Measurements from ENCODE around the gene CDC26. TPM values are rescaled to one million over a fixed set of nuclear protein-coding genes. Genes with fewer than 3 reads are reported as not detected.

Gene CDC26
- total and polyA plus RNA-seq, 3 experiments from 2014 or later = 51.1 to 171 (median 56.5) TPM

- H3K9me3 Mint-ChIP-seq = no peaks in the 10 kb centered on the region
Observed at GRCh38 chr9:113281356-113281755, 6.0 kb upstream of the CDC26 start.

GRCh38 chr9:113278840-113279239 lies 3.5 kb upstream of the CDC26 start:
- H3K27me3 ChIP-seq (ENCODE audit: insufficient read depth, low read length, poor library complexity, severe bottlenecking) = no peaks in the 10 kb centered on the region
- H3K9me3 Mint-ChIP-seq = no peaks in the 10 kb centered on the region
- ChIA-PET POLR2A (no interaction called here), CTCF (no interaction called here)
- no peak for DNase-seq
- no peaks in the 10 kb centered on the region for H3K9me3 ChIP-seq (ENCODE audit: low read length)
- H3K4me3 Mint-ChIP-seq = no peak overlapping the region
- no peak overlapping the region for H3K27ac ChIP-seq (ENCODE audit: low read depth, low read length)
- peaks cover 13 to 62% (median 25%) of the 10 kb centered on the region in 3 donors for H3K36me3 Mint-ChIP-seq
- H3K36me3 ChIP-seq (ENCODE audit: insufficient read depth, low read length) = peaks cover 49% of the 10 kb centered on the region
- peaks cover 23% of the 10 kb centered on the region for H3K4me1 ChIP-seq (ENCODE audit: insufficient read depth, low read length)
- H3K27me3 Mint-ChIP-seq = no peaks in the 10 kb centered on the region
- no peak overlapping the region for H3K4me3 ChIP-seq (ENCODE audit: low read length)
- peaks cover 29 to 35% (median 32%) of the 10 kb centered on the region in 3 donors for H3K4me1 Mint-ChIP-seq
- H3K27ac Mint-ChIP-seq = peak overlapping the region in 6 of 8 donors; percentile 2 to 67 (median 35)

More at GRCh38 chr9:113281356-113281755, 6.0 kb upstream of the CDC26 start:
- Histone ChIP-seq H3K4me3 (ENCODE audit: low read length) (no peak overlapping the region), H3K27me3 (ENCODE audit: insufficient read depth, low read length, poor library complexity, severe bottlenecking) (no peaks in the 10 kb centered on the region), H3K9me3 (ENCODE audit: low read length) (no peaks in the 10 kb centered on the region), H3K4me1 (ENCODE audit: insufficient read depth, low read length) (peaks cover 6% of the 10 kb centered on the region), H3K27ac (ENCODE audit: low read depth, low read length) (no peak overlapping the region), H3K36me3 (ENCODE audit: insufficient read depth, low read length) (peaks cover 68% of the 10 kb centered on the region)
- H3K27ac Mint-ChIP-seq = peak overlapping the region in 6 of 8 donors; percentile 16 to 68 (median 54)
- H3K27me3 Mint-ChIP-seq = no peaks in the 10 kb centered on the region
- DNase-seq = no peak
- H3K4me1 Mint-ChIP-seq = peaks cover 23 to 35% (median 32%) of the 10 kb centered on the region in 3 donors
- CTCF ChIA-PET = interaction anchor here (1.0 kb wide), 1 partner anchor 9 kb away, joined by 3 read pairs; no protein-coding TSS in a partner anchor
- POLR2A ChIA-PET = no interaction called here
- H3K4me3 Mint-ChIP-seq = peak overlapping the region in 1 of 7 donors; percentile 31
- H3K36me3 Mint-ChIP-seq = peaks cover 21 to 78% (median 35%) of the 10 kb centered on the region in 3 donors

DNA sequence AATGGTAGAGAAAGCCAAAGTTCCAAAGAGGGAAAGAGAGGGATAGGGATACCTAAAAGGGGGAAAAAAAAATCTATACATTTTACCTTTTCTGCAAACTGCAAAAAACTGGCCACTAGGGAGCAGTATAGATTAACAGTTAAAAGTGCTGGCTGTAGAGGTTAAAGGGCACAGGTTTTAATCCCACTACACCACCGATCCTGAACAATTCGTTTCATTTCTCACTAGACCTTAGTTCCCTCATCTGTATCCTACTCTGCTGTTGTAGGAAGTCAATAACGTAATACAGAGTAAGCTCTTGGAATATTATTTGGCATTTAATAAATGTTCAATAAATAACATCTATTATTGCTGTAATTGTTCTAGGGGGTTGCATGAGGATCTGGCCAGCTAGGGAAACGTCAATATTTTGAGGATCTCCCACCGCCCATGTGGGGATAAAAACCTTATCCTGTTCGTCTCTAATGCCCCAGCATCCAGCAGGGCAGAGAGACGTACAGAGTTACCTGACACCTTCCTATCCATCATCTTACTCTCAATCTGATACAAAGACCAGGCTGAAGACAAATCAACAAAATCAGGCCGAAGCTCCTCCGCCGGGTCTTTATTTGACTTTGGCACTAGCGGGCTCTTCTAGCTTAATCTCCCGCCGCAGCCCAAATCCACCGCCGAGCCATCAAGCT lies 757 bp downstream of the CDC26 start:
- H3K9me3 Mint-ChIP-seq = no peaks in the 10 kb centered on the region
- H3K27me3 Mint-ChIP-seq = no peaks in the 10 kb centered on the region
- peak overlapping the region; percentile 95 for H3K27ac ChIP-seq (ENCODE audit: low read depth, low read length)
- POLR2A ChIA-PET = interaction anchor here (0.5 to 1.7 kb wide), 4 partner anchors 54 to 1656 kb away, joined by 3 to 15 read pairs (median 5); partner anchors contain the start of genes C9orf43, FKBP15, POLE3 and SLC31A1
- H3K36me3 Mint-ChIP-seq = peaks cover 6 to 57% (median 17%) of the 10 kb centered on the region in 3 donors
- H3K27me3 ChIP-seq (ENCODE audit: insufficient read depth, low read length, poor library complexity, severe bottlenecking) = no peaks in the 10 kb centered on the region
- peak in 3 of 5 donors; percentile 18 to 63 (median 55) for DNase-seq
- peak overlapping the region; percentile 92 for H3K4me3 ChIP-seq (ENCODE audit: low read length)
- H3K4me1 Mint-ChIP-seq = peaks cover 25 to 36% (median 34%) of the 10 kb centered on the region in 3 donors
- peaks cover 44% of the 10 kb centered on the region for H3K36me3 ChIP-seq (ENCODE audit: insufficient read depth, low read length)
- no peaks in the 10 kb centered on the region for H3K9me3 ChIP-seq (ENCODE audit: low read length)
- CTCF ChIA-PET = interaction anchor here (0.6 to 5.1 kb wide), 24 partner anchors 8 to 382 kb away, joined by 3 to 67 read pairs (median 4); partner anchors contain the start of genes ALAD, C9orf43, FKBP15 and HDHD3
- H3K4me1 ChIP-seq (ENCODE audit: insufficient read depth, low read length) = peaks cover 23% of the 10 kb centered on the region
- H3K27ac Mint-ChIP-seq = no peak overlapping the region
- H3K4me3 Mint-ChIP-seq = no peak overlapping the region

GRCh38 chr9:113269871-113270270 lies 5.5 kb downstream of the CDC26 start:
- Histone ChIP-seq H3K4me3 (ENCODE audit: low read length) (no peak overlapping the region), H3K4me1 (ENCODE audit: insufficient read depth, low read length) (peaks cover 15% of the 10 kb centered on the region), H3K36me3 (ENCODE audit: insufficient read depth, low read length) (peaks cover 37% of the 10 kb centered on the region), H3K9me3 (ENCODE audit: low read length) (no peaks in the 10 kb centered on the region), H3K27me3 (ENCODE audit: insufficient read depth, low read length, poor library complexity, severe bottlenecking) (no peaks in the 10 kb centered on the region), H3K27ac (ENCODE audit: low read depth, low read length) (no peak overlapping the region)
- no peak for DNase-seq
- H3K4me3 Mint-ChIP-seq = no peak overlapping the region
- ChIA-PET POLR2A (no interaction called here), CTCF (interaction anchor here (0.7 to 1.7 kb wide), 2 partner anchors 176 to 386 kb away, joined by 3 to 6 read pairs; no protein-coding TSS in a partner anchor)
- H3K27me3 Mint-ChIP-seq = no peaks in the 10 kb centered on the region
- H3K36me3 Mint-ChIP-seq = peaks cover 4 to 75% (median 20%) of the 10 kb centered on the region in 3 donors
- no peaks in the 10 kb centered on the region for H3K9me3 Mint-ChIP-seq
- H3K4me1 Mint-ChIP-seq = peaks cover 19 to 26% (median 21%) of the 10 kb centered on the region in 3 donors
- peak overlapping the region in 4 of 8 donors; percentile 2 to 58 (median 49) for H3K27ac Mint-ChIP-seq

- DNase-seq = no peak
- Histone ChIP-seq H3K27me3 (ENCODE audit: insufficient read depth, low read length, poor library complexity, severe bottlenecking) (no peaks in the 10 kb centered on the region), H3K27ac (ENCODE audit: low read depth, low read length) (no peak overlapping the region), H3K36me3 (ENCODE audit: insufficient read depth, low read length) (peaks cover 37% of the 10 kb centered on the region), H3K4me1 (ENCODE audit: insufficient read depth, low read length) (peaks cover 10% of the 10 kb centered on the region), H3K9me3 (ENCODE audit: low read length) (no peaks in the 10 kb centered on the region), H3K4me3 (ENCODE audit: low read length) (no peak overlapping the region)
- POLR2A ChIA-PET = no interaction called here
- peaks cover 17 to 26% (median 21%) of the 10 kb centered on the region in 3 donors for H3K4me1 Mint-ChIP-seq
- H3K27me3 Mint-ChIP-seq = no peaks in the 10 kb centered on the region
- H3K27ac Mint-ChIP-seq = peak overlapping the region in 1 of 8 donors; percentile 2
- no peak overlapping the region for H3K4me3 Mint-ChIP-seq
- CTCF ChIA-PET = interaction anchor here (0.7 to 1.7 kb wide), 2 partner anchors 177 to 387 kb away, joined by 3 to 6 read pairs; no protein-coding TSS in a partner anchor
- no peaks in the 10 kb centered on the region for H3K9me3 Mint-ChIP-seq
- peaks cover 4 to 75% (median 20%) of the 10 kb centered on the region in 3 donors for H3K36me3 Mint-ChIP-seq
Observed at GRCh38 chr9:113269355-113269754, 6.0 kb downstream of the CDC26 start.

- no peak for DNase-seq
- Histone ChIP-seq H3K9me3 (ENCODE audit: low read length) (no peaks in the 10 kb centered on the region), H3K27me3 (ENCODE audit: insufficient read depth, low read length, poor library complexity, severe bottlenecking) (no peaks in the 10 kb centered on the region), H3K27ac (ENCODE audit: low read depth, low read length) (no peak overlapping the region), H3K36me3 (ENCODE audit: insufficient read depth, low read length) (peaks cover 34% of the 10 kb centered on the region), H3K4me1 (ENCODE audit: insufficient read depth, low read length) (peaks cover 4% of the 10 kb centered on the region), H3K4me3 (ENCODE audit: low read length) (no peak overlapping the region)
- Mint-ChIP-seq H3K9me3 (no peaks in the 10 kb centered on the region), H3K36me3 (peaks cover 4 to 66% (median 20%) of the 10 kb centered on the region in 3 donors), H3K27me3 (peaks cover 0 to 2% of the 10 kb centered on the region in 2 donors), H3K4me1 (peaks cover 11 to 21% (median 17%) of the 10 kb centered on the region in 3 donors), H3K4me3 (no peak overlapping the region), H3K27ac (peak overlapping the region in 4 of 8 donors; percentile 18 to 52 (median 34))
- POLR2A ChIA-PET = no interaction called here
- CTCF ChIA-PET = no interaction called here
Observed at GRCh38 chr9:113267911-113268566, 7.3 kb downstream of the CDC26 start.

GRCh38 chr9:113266174-113266573 lies 9.2 kb downstream of the CDC26 start:
- CTCF ChIA-PET = interaction anchor here (1.0 kb wide), 1 partner anchor 9 kb away, joined by 4 read pairs; the partner anchor contains the start of gene CDC26
- DNase-seq = no peak
- Mint-ChIP-seq H3K4me1 (peaks cover 11 to 16% (median 12%) of the 10 kb centered on the region in 3 donors), H3K27ac (peak overlapping the region in 1 of 8 donors; percentile 84), H3K27me3 (peaks cover 0 to 2% of the 10 kb centered on the region in 2 donors), H3K36me3 (peaks cover 4 to 58% (median 22%) of the 10 kb centered on the region in 3 donors), H3K9me3 (no peaks in the 10 kb centered on the region), H3K4me3 (no peak overlapping the region)
- peaks cover 4% of the 10 kb centered on the region for H3K4me1 ChIP-seq (ENCODE audit: insufficient read depth, low read length)
- H3K27me3 ChIP-seq (ENCODE audit: insufficient read depth, low read length, poor library complexity, severe bottlenecking) = no peaks in the 10 kb centered on the region
- peaks cover 18% of the 10 kb centered on the region for H3K36me3 ChIP-seq (ENCODE audit: insufficient read depth, low read length)
- POLR2A ChIA-PET = no interaction called here
- no peaks in the 10 kb centered on the region for H3K9me3 ChIP-seq (ENCODE audit: low read length)
- H3K4me3 ChIP-seq (ENCODE audit: low read length) = no peak overlapping the region
- no peak overlapping the region for H3K27ac ChIP-seq (ENCODE audit: low read depth, low read length)

Data from CD8-positive, alpha-beta memory T cell (primary cell).